ENCODE results near the gene RFX4.

DNA sequence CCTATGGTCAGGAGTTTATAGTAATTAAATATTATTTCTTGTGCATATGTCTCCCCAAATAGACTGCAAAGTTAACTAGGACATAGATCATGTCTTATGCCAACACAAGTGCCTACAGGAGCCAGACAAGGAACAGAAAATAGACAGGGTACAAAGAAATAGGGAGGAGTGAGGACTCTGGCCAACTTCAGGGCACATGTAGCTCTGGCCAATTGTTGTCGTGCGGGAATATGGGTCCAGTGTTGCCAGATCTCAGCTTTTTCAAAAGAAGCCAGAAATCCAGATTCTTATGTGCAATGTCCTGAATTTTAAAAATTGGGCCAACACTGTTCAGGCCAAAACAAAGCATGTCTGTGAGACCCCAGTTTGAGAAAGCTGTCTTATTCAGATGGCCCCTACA is 68.7 kb downstream of the RFX4 start:
- no peak for TF ChIP-seq CTCF (IDR thresholded peaks at IDR 0.05)
- no peak for TF ChIP-seq POLR2A (IDR thresholded peaks at IDR 0.05)

Measured in esophagus squamous epithelium (tissue), 4 donors.